Mesothelial cell of epicardium (in vitro differentiated cells): ENCODE results near the gene SURF4. TPM values are rescaled to one million over a fixed set of nuclear protein-coding genes. Genes with fewer than 3 reads are reported as not detected.
"Not testable (repeated sequence)": the region's sequence is repeated elsewhere in the genome, so short reads cannot be mapped to it uniquely, and the experiment has no call there.

Source experiments
- DNase-seq, 2 experiments: peaks; one replicate each; pipeline ENCODE4 v3.0.0; 2021; ENCODE audit warnings: low spot score in 2 of 2; ENCODE audit not compliant: unreplicated experiment in 2 of 2
- H3K27ac Mint-ChIP-seq: 2 replicates; pipeline ENCODE4 v1.8.0; 2021; ENCODE audit warnings: mixed read lengths
- H3K27me3 Mint-ChIP-seq: 2 replicates; pipeline ENCODE4 v1.8.0; 2021; ENCODE audit warnings: low read depth, mixed read lengths
- H3K36me3 Mint-ChIP-seq: 2 replicates; pipeline ENCODE4 v1.8.0; 2021; ENCODE audit warnings: mixed read lengths
- H3K4me1 Mint-ChIP-seq: 2 replicates; pipeline ENCODE4 v1.8.0; 2021; ENCODE audit warnings: mixed read lengths
- H3K4me3 Mint-ChIP-seq: 2 replicates; pipeline ENCODE4 v1.8.0; 2021; ENCODE audit warnings: mild to moderate bottlenecking, moderate library complexity, mixed read lengths
- H3K9me3 Mint-ChIP-seq: 2 replicates; pipeline ENCODE4 v1.8.0; 2021; ENCODE audit warnings: mixed read lengths
- CTCF ChIP-seq: fragments of 200-600 bp; sonication (generic); IDR thresholded peaks from one replicate; pipeline ENCODE4 v1.5.0; 2021; ENCODE audit warnings: antibody characterized with exemption; ENCODE audit not compliant: unreplicated experiment
- total RNA-seq: library from RNA; stranded (reverse); gene quantifications from 3 replicates; pipeline ENCODE4 v1.2.1, GENCODE V29; 2021

Gene SURF4
- total RNA-seq, 1 donor from 2014 or later: 147 TPM

- H3K4me1 Mint-ChIP-seq: peaks cover 9% of the 10 kb centered on the region
- H3K4me3 Mint-ChIP-seq: no peak overlapping the region
These were observed 3.6 kb upstream of the SURF4 start for GRCh38 chr9:133379153-133380086.

GRCh38 chr9:133378408-133378962 lies 2.6 kb upstream of the SURF4 start:
- peaks cover 14% of the 10 kb centered on the region for H3K4me1 Mint-ChIP-seq
- H3K36me3 Mint-ChIP-seq: no peaks in the 10 kb centered on the region
- H3K4me3 Mint-ChIP-seq: no peak overlapping the region
- H3K27me3 Mint-ChIP-seq: no peaks in the 10 kb centered on the region
- DNase-seq: no peak
- no peak for TF ChIP-seq CTCF
- no peaks in the 10 kb centered on the region for H3K9me3 Mint-ChIP-seq
- no peak overlapping the region for H3K27ac Mint-ChIP-seq

More at GRCh38 chr9:133379153-133380086, 3.6 kb upstream of the SURF4 start:
- Mint-ChIP-seq H3K27ac (no peak overlapping the region), H3K9me3 (no peaks in the 10 kb centered on the region), H3K36me3 (no peaks in the 10 kb centered on the region), H3K27me3 (no peaks in the 10 kb centered on the region)
- no peak for DNase-seq
- TF ChIP-seq CTCF: no peak

GRCh38 chr9:133377721-133378216 lies 1.9 kb upstream of the SURF4 start:
- no peaks in the 10 kb centered on the region for H3K9me3 Mint-ChIP-seq
- TF ChIP-seq CTCF: no peak

GRCh38 chr9:133377280-133377679 lies 1.4 kb upstream of the SURF4 start:
- Mint-ChIP-seq H3K4me3 (peak overlapping the region; percentile 63), H3K4me1 (peaks cover 16% of the 10 kb centered on the region)
- not testable (repeated sequence) for H3K36me3 Mint-ChIP-seq, H3K27me3 Mint-ChIP-seq, H3K9me3 Mint-ChIP-seq, H3K27ac Mint-ChIP-seq, DNase-seq

More at GRCh38 chr9:133377721-133378216, 1.9 kb upstream of the SURF4 start:
- DNase-seq: no peak
- H3K27me3 Mint-ChIP-seq: no peaks in the 10 kb centered on the region
- no peak overlapping the region for H3K4me3 Mint-ChIP-seq
- no peaks in the 10 kb centered on the region for H3K36me3 Mint-ChIP-seq
- H3K27ac Mint-ChIP-seq: no peak overlapping the region
- H3K4me1 Mint-ChIP-seq: peaks cover 14% of the 10 kb centered on the region

- peak overlapping the region; percentile 99 for H3K27ac Mint-ChIP-seq
- peaks cover 22% of the 10 kb centered on the region for H3K4me1 Mint-ChIP-seq
- peaks cover 2% of the 10 kb centered on the region for H3K36me3 Mint-ChIP-seq
- no peak for TF ChIP-seq CTCF
- peak overlapping the region; percentile 97 for H3K4me3 Mint-ChIP-seq
- H3K9me3 Mint-ChIP-seq: no peaks in the 10 kb centered on the region
- no peaks in the 10 kb centered on the region for H3K27me3 Mint-ChIP-seq
- peak in 1 of 2 experiments; percentile 67 for DNase-seq
These were observed 640 bp downstream of the SURF4 start for GRCh38 chr9:133375116-133375723.
